WTC11 (cell line): ENCODE data around the gene ARHGEF33. TPM values are rescaled to one million over a fixed set of nuclear protein-coding genes. Genes with fewer than 3 reads are reported as not detected.
A peak's percentile ranks its signal among the peaks of the same experiment; 100 is the strongest.

ENCODE experiments used
- ATAC-seq: fragments of 200-7000 bp; cut with Tn5 transposase; 2 replicates; pipeline ENCODE4 v1.10.0; 2021; ENCODE audit warnings: mild to moderate bottlenecking, moderate library complexity
- CTCF ChIA-PET: fragments of 300-600 bp; sonication (Branson Sonifier 250); formaldehyde crosslinking; loops from one replicate; lab custom pipeline; 2021; ENCODE audit warnings: antibody characterized with exemption; lab: Charles Lee
- POLR2A ChIA-PET: fragments of 350-600 bp; sonication (Branson Sonifier 250); formaldehyde crosslinking; loops from one replicate; lab custom pipeline; 2021; ENCODE audit warnings: antibody characterized with exemption; lab: Charles Lee
- DNase-seq: peaks from one replicate; pipeline ENCODE4 v3.0.0; 2021; ENCODE audit warnings: low spot score
- H3K27ac Mint-ChIP-seq: 2 replicates; pipeline ENCODE4 v1.8.0; 2021; ENCODE audit warnings: mixed read lengths
- H3K27me3 Mint-ChIP-seq: 2 replicates; pipeline ENCODE4 v1.8.0; 2021; ENCODE audit warnings: low read depth, mild to moderate bottlenecking, moderate library complexity, mixed read lengths
- H3K36me3 Mint-ChIP-seq: 2 replicates; pipeline ENCODE4 v1.8.0; 2021; ENCODE audit warnings: mixed read lengths
- H3K4me1 Mint-ChIP-seq: 2 replicates; pipeline ENCODE4 v1.8.0; 2022; ENCODE audit warnings: mixed read lengths
- H3K4me3 Mint-ChIP-seq: 2 replicates; pipeline ENCODE4 v1.8.0; 2021; ENCODE audit warnings: mild to moderate bottlenecking, moderate library complexity, mixed read lengths
- H3K9me3 Mint-ChIP-seq: 2 replicates; pipeline ENCODE4 v1.8.0; 2021; ENCODE audit warnings: mixed read lengths
- CBFB ChIP-seq: sonication (generic); formaldehyde crosslinking; IDR thresholded peaks from 2 replicates; pipeline ENCODE4 v1.8.1; 2022; ENCODE audit warnings: mild to moderate bottlenecking, low read depth, missing genetic modification reagents
- FOXK1 ChIP-seq: sonication (generic); formaldehyde crosslinking; IDR thresholded peaks from 2 replicates; pipeline ENCODE4 v1.8.0; 2022; ENCODE audit warnings: mild to moderate bottlenecking, moderate library complexity, missing genetic modification reagents
- HMGA2 ChIP-seq: fragments of 250-450 bp; sonication (Bioruptor Pico); IDR thresholded peaks from 2 replicates; pipeline ENCODE4 v1.4.0; 2021; ENCODE audit warnings: mild to moderate bottlenecking, moderate library complexity
- KAT7 ChIP-seq: sonication (generic); formaldehyde crosslinking; IDR thresholded peaks from 2 replicates; pipeline ENCODE4 v1.8.1; 2023; ENCODE audit warnings: missing genetic modification reagents, mild to moderate bottlenecking, borderline replicate concordance
- NR3C1 ChIP-seq: sonication (generic); formaldehyde crosslinking; conservative IDR thresholded peaks from 2 replicates; pipeline ENCODE4 v1.8.1; 2023; ENCODE audit warnings: low read depth, mild to moderate bottlenecking, missing genetic modification reagents
- OVOL2 ChIP-seq: fragments of 250-450 bp; sonication (Bioruptor Pico); IDR thresholded peaks from 2 replicates; pipeline ENCODE4 v1.9.0; 2021; ENCODE audit warnings: mild to moderate bottlenecking, borderline replicate concordance
- RELA ChIP-seq: sonication (generic); formaldehyde crosslinking; IDR thresholded peaks from 2 replicates; pipeline ENCODE4 v1.8.1; 2022; ENCODE audit warnings: missing genetic modification reagents, mild to moderate bottlenecking, borderline replicate concordance
- TEAD4 ChIP-seq: sonication (generic); formaldehyde crosslinking; IDR thresholded peaks from 2 replicates; pipeline ENCODE4 v1.8.0; 2022; ENCODE audit warnings: mild to moderate bottlenecking, missing genetic modification reagents
- ZNF423 ChIP-seq: fragments of 250-450 bp; sonication (Bioruptor Pico); IDR thresholded peaks from 2 replicates; pipeline ENCODE4 v2.1.2; 2022; ENCODE audit warnings: mild to moderate bottlenecking, moderate library complexity
- total RNA-seq: library from RNA; stranded (reverse); gene quantifications from 3 replicates; pipeline ENCODE4 v1.2.3, GENCODE V29; 2021
- TF ChIP-seq, protein P1 (sequence below): sonication (generic); formaldehyde crosslinking; conservative IDR thresholded peaks from 2 replicates; pipeline ENCODE4 v1.8.1; 2023; ENCODE audit warnings: mild to moderate bottlenecking, low read depth, missing genetic modification reagents, moderate library complexity
- TF ChIP-seq, protein P2 (sequence below): fragments of 250-450 bp; sonication (Bioruptor Pico); IDR thresholded peaks from 2 replicates; pipeline ENCODE4 v1.9.0; 2021; ENCODE audit warnings: mild to moderate bottlenecking
- TF ChIP-seq, protein P3 (sequence below): sonication (generic); formaldehyde crosslinking; IDR thresholded peaks from 2 replicates; pipeline ENCODE4 v1.8.0; 2023; ENCODE audit warnings: missing genetic modification reagents, mild to moderate bottlenecking, borderline replicate concordance
- TF ChIP-seq, protein P4 (sequence below): fragments of 250-450 bp; sonication (Bioruptor Pico); IDR thresholded peaks from 2 replicates; pipeline ENCODE4 v1.9.0; 2021; ENCODE audit warnings: mild to moderate bottlenecking, borderline replicate concordance
- TF ChIP-seq, protein P5 (sequence below): sonication (generic); formaldehyde crosslinking; IDR thresholded peaks from 2 replicates; pipeline ENCODE4 v1.8.1; 2022; ENCODE audit warnings: low read depth, missing genetic modification reagents, borderline replicate concordance
- TF ChIP-seq, protein P6 (sequence below): sonication (generic); formaldehyde crosslinking; IDR thresholded peaks from 2 replicates; pipeline ENCODE4 v1.8.1; 2023; ENCODE audit warnings: mild to moderate bottlenecking, missing genetic modification reagents, moderate library complexity

ARHGEF33 gene
- total RNA-seq, 1 experiment from 2014 or later = 0.42 TPM

DNA sequence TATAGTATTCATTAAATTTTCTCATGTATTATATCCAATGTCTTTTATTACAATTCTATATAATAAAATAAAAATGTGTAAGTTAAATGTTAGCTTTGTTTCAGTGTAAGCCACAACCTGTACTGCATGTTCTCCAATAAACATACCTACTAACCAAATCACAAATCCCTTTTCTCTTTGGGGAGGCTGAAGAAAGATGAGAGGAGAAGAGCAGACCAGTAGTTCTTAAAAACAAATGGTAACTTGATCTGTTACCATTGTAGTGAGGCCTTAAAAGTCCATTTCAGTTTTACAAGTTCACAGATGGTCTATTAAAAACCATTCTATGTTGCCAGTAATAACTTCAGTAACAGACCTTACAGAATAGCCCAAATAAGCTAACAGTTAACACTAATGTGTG is 130.7 kb downstream of the ARHGEF33 start (continued):
- no peak for TF ChIP-seq TEAD4 (CRISPR knock-in tag)
- TF ChIP-seq, all 79 proteins: peak for 0

DNA sequence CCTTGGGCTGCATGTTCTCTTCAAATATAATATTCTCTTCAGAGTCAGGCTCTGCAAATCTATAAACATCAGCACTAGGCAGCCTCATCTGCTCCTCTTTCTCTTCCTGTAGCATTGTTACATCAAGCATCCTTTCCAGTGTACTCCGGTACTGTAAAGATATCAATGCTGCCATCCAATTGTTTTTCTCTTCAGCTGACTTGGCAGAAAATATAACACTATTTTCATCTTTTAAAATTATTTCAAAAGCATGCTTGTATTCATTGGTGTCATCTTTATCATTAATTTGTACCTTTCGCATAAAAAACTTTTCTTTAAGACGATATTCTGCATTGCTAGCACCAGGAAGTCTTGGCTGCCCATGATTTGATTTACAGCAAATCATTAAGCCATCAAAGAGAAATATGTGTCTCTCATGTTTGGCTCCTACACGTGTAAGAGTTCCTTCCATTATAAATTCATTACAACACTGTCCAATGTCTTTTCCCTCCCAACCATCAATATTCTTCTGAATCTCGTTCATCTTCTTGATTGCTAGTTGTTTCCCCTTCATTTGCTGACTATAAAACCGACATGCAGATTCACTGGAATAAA is 133.1 kb downstream of the ARHGEF33 start:
- H3K4me3 Mint-ChIP-seq = no peak overlapping the region
- ATAC-seq (no peak), DNase-seq (no peak)
- POLR2A ChIA-PET = no interaction called here
- H3K27ac Mint-ChIP-seq = peak overlapping the region; percentile 52; the same call in 1 of the 2 replicates
- H3K4me1 Mint-ChIP-seq = peaks cover 45% of the 10 kb centered on the region
- CTCF ChIA-PET = no interaction called here
- no peaks in the 10 kb centered on the region for H3K27me3 Mint-ChIP-seq
- no peaks in the 10 kb centered on the region for H3K9me3 Mint-ChIP-seq
- 0 out of 2 replicates have a peak, but pooled peaks cover 2% of the 10 kb centered on the region for H3K36me3 Mint-ChIP-seq
- TF ChIP-seq RELA (CRISPR knock-in tag) (no peak), NR3C1 (CRISPR knock-in tag) (no peak), KAT7 (CRISPR knock-in tag) (no peak), ZNF423 (no peak), HMGA2 (CRISPR knock-in tag) (no peak), CBFB (no peak), OVOL2 (CRISPR knock-in tag) (no peak), FOXK1 (CRISPR knock-in tag) (no peak)
- TF ChIP-seq, protein P1, sequence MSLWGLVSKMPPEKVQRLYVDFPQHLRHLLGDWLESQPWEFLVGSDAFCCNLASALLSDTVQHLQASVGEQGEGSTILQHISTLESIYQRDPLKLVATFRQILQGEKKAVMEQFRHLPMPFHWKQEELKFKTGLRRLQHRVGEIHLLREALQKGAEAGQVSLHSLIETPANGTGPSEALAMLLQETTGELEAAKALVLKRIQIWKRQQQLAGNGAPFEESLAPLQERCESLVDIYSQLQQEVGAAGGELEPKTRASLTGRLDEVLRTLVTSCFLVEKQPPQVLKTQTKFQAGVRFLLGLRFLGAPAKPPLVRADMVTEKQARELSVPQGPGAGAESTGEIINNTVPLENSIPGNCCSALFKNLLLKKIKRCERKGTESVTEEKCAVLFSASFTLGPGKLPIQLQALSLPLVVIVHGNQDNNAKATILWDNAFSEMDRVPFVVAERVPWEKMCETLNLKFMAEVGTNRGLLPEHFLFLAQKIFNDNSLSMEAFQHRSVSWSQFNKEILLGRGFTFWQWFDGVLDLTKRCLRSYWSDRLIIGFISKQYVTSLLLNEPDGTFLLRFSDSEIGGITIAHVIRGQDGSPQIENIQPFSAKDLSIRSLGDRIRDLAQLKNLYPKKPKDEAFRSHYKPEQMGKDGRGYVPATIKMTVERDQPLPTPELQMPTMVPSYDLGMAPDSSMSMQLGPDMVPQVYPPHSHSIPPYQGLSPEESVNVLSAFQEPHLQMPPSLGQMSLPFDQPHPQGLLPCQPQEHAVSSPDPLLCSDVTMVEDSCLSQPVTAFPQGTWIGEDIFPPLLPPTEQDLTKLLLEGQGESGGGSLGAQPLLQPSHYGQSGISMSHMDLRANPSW (CRISPR knock-in tag) = no peak
- TF ChIP-seq, protein P2, sequence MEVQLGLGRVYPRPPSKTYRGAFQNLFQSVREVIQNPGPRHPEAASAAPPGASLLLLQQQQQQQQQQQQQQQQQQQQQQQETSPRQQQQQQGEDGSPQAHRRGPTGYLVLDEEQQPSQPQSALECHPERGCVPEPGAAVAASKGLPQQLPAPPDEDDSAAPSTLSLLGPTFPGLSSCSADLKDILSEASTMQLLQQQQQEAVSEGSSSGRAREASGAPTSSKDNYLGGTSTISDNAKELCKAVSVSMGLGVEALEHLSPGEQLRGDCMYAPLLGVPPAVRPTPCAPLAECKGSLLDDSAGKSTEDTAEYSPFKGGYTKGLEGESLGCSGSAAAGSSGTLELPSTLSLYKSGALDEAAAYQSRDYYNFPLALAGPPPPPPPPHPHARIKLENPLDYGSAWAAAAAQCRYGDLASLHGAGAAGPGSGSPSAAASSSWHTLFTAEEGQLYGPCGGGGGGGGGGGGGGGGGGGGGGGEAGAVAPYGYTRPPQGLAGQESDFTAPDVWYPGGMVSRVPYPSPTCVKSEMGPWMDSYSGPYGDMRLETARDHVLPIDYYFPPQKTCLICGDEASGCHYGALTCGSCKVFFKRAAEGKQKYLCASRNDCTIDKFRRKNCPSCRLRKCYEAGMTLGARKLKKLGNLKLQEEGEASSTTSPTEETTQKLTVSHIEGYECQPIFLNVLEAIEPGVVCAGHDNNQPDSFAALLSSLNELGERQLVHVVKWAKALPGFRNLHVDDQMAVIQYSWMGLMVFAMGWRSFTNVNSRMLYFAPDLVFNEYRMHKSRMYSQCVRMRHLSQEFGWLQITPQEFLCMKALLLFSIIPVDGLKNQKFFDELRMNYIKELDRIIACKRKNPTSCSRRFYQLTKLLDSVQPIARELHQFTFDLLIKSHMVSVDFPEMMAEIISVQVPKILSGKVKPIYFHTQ = no peak
- TF ChIP-seq, protein P3, sequence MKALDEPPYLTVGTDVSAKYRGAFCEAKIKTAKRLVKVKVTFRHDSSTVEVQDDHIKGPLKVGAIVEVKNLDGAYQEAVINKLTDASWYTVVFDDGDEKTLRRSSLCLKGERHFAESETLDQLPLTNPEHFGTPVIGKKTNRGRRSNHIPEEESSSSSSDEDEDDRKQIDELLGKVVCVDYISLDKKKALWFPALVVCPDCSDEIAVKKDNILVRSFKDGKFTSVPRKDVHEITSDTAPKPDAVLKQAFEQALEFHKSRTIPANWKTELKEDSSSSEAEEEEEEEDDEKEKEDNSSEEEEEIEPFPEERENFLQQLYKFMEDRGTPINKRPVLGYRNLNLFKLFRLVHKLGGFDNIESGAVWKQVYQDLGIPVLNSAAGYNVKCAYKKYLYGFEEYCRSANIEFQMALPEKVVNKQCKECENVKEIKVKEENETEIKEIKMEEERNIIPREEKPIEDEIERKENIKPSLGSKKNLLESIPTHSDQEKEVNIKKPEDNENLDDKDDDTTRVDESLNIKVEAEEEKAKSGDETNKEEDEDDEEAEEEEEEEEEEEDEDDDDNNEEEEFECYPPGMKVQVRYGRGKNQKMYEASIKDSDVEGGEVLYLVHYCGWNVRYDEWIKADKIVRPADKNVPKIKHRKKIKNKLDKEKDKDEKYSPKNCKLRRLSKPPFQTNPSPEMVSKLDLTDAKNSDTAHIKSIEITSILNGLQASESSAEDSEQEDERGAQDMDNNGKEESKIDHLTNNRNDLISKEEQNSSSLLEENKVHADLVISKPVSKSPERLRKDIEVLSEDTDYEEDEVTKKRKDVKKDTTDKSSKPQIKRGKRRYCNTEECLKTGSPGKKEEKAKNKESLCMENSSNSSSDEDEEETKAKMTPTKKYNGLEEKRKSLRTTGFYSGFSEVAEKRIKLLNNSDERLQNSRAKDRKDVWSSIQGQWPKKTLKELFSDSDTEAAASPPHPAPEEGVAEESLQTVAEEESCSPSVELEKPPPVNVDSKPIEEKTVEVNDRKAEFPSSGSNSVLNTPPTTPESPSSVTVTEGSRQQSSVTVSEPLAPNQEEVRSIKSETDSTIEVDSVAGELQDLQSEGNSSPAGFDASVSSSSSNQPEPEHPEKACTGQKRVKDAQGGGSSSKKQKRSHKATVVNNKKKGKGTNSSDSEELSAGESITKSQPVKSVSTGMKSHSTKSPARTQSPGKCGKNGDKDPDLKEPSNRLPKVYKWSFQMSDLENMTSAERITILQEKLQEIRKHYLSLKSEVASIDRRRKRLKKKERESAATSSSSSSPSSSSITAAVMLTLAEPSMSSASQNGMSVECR = no peak
- TF ChIP-seq, protein P4, sequence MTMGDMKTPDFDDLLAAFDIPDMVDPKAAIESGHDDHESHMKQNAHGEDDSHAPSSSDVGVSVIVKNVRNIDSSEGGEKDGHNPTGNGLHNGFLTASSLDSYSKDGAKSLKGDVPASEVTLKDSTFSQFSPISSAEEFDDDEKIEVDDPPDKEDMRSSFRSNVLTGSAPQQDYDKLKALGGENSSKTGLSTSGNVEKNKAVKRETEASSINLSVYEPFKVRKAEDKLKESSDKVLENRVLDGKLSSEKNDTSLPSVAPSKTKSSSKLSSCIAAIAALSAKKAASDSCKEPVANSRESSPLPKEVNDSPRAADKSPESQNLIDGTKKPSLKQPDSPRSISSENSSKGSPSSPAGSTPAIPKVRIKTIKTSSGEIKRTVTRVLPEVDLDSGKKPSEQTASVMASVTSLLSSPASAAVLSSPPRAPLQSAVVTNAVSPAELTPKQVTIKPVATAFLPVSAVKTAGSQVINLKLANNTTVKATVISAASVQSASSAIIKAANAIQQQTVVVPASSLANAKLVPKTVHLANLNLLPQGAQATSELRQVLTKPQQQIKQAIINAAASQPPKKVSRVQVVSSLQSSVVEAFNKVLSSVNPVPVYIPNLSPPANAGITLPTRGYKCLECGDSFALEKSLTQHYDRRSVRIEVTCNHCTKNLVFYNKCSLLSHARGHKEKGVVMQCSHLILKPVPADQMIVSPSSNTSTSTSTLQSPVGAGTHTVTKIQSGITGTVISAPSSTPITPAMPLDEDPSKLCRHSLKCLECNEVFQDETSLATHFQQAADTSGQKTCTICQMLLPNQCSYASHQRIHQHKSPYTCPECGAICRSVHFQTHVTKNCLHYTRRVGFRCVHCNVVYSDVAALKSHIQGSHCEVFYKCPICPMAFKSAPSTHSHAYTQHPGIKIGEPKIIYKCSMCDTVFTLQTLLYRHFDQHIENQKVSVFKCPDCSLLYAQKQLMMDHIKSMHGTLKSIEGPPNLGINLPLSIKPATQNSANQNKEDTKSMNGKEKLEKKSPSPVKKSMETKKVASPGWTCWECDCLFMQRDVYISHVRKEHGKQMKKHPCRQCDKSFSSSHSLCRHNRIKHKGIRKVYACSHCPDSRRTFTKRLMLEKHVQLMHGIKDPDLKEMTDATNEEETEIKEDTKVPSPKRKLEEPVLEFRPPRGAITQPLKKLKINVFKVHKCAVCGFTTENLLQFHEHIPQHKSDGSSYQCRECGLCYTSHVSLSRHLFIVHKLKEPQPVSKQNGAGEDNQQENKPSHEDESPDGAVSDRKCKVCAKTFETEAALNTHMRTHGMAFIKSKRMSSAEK (CRISPR knock-in tag) = no peak
- TF ChIP-seq, protein P5, sequence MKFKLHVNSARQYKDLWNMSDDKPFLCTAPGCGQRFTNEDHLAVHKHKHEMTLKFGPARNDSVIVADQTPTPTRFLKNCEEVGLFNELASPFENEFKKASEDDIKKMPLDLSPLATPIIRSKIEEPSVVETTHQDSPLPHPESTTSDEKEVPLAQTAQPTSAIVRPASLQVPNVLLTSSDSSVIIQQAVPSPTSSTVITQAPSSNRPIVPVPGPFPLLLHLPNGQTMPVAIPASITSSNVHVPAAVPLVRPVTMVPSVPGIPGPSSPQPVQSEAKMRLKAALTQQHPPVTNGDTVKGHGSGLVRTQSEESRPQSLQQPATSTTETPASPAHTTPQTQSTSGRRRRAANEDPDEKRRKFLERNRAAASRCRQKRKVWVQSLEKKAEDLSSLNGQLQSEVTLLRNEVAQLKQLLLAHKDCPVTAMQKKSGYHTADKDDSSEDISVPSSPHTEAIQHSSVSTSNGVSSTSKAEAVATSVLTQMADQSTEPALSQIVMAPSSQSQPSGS (CRISPR knock-in tag) = no peak
- TF ChIP-seq, protein P6, sequence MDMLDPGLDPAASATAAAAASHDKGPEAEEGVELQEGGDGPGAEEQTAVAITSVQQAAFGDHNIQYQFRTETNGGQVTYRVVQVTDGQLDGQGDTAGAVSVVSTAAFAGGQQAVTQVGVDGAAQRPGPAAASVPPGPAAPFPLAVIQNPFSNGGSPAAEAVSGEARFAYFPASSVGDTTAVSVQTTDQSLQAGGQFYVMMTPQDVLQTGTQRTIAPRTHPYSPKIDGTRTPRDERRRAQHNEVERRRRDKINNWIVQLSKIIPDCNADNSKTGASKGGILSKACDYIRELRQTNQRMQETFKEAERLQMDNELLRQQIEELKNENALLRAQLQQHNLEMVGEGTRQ = no peak
